H9 (cell line): ENCODE measurements around the gene TMEM86A. TPM values are rescaled to one million over a fixed set of nuclear protein-coding genes. Genes with fewer than 3 reads are reported as not detected.
A peak's percentile ranks its signal among the peaks of the same experiment; 100 is the strongest.

Experiments
- DNase-seq: peaks from one replicate; pipeline ENCODE4 v3.0.0-alpha.2; 2017
- H2AFZ ChIP-seq: one replicate; pipeline ENCODE4 v1.6.1; 2013; ENCODE audit warnings: mild to moderate bottlenecking, low read length, control low read depth, moderate library complexity
- H2AK5ac ChIP-seq: 2 replicates; pipeline ENCODE4 v1.6.1; 2013; ENCODE audit warnings: low read length, control low read depth, mixed read lengths; ENCODE audit not compliant: insufficient read length
- H2BK120ac ChIP-seq: one replicate; pipeline ENCODE4 v1.6.1; 2013; ENCODE audit warnings: low read depth, mild to moderate bottlenecking, low read length, control low read depth, inconsistent platforms; ENCODE audit not compliant: poor library complexity, severe bottlenecking
- H2BK12ac ChIP-seq: 2 replicates; pipeline ENCODE4 v1.6.1; 2013; ENCODE audit warnings: low read length, control low read depth, mixed read lengths, low read depth; ENCODE audit not compliant: insufficient read length
- H2BK15ac ChIP-seq: 2 replicates; pipeline ENCODE4 v1.6.1; 2013; ENCODE audit warnings: low read depth, low read length, control low read depth
- H2BK20ac ChIP-seq: one replicate; pipeline ENCODE4 v1.6.1; 2013; ENCODE audit warnings: low read depth, mild to moderate bottlenecking, low read length, control low read depth, inconsistent platforms; ENCODE audit not compliant: poor library complexity, severe bottlenecking
- H2BK5ac ChIP-seq: 2 replicates; pipeline ENCODE4 v1.6.1; 2013; ENCODE audit warnings: low read length, control low read depth, mixed read lengths; ENCODE audit not compliant: insufficient read length
- H3K14ac ChIP-seq: 2 replicates; pipeline ENCODE4 v1.6.1; 2013; ENCODE audit warnings: low read length, control low read depth; ENCODE audit not compliant: insufficient read depth
- H3K18ac ChIP-seq: 2 replicates; pipeline ENCODE4 v1.6.1; 2013; ENCODE audit warnings: low read depth, mild to moderate bottlenecking, mixed read lengths, low read length, control low read depth; ENCODE audit not compliant: insufficient read length
- H3K23ac ChIP-seq: 2 replicates; pipeline ENCODE4 v1.6.1; 2013; ENCODE audit warnings: low read length, control low read depth, mixed read lengths, low read depth; ENCODE audit not compliant: insufficient read length
- H3K23me2 ChIP-seq: 2 replicates; pipeline ENCODE4 v1.6.1; 2013; ENCODE audit warnings: low read depth, mild to moderate bottlenecking, mixed read lengths, low read length, control low read depth; ENCODE audit not compliant: insufficient read length, poor library complexity, severe bottlenecking
- H3K27ac ChIP-seq: 2 replicates; pipeline ENCODE4 v1.5.1; 2013; ENCODE audit warnings: low read length, control low read depth, mixed read lengths, low read depth; ENCODE audit not compliant: insufficient read length
- H3K27me3 ChIP-seq: 2 replicates; pipeline ENCODE4 v1.6.1; 2013; ENCODE audit warnings: low read length, control low read depth, inconsistent platforms; ENCODE audit not compliant: insufficient read depth
- H3K4ac ChIP-seq: 2 replicates; pipeline ENCODE4 v1.6.1; 2013; ENCODE audit warnings: low read depth, mild to moderate bottlenecking, control low read depth, inconsistent platforms, low read length, moderate library complexity
- H3K4me1 ChIP-seq: 2 replicates; pipeline ENCODE4 v1.6.1; 2013; ENCODE audit warnings: low read length, control low read depth, inconsistent platforms; ENCODE audit not compliant: insufficient read depth
- H3K4me2 ChIP-seq: 2 replicates; pipeline ENCODE4 v1.6.1; 2013; ENCODE audit warnings: low read length, control low read depth, mixed read lengths; ENCODE audit not compliant: insufficient read length, insufficient read depth
- H3K56ac ChIP-seq: 2 replicates; pipeline ENCODE4 v1.6.1; 2013; ENCODE audit warnings: low read depth, mild to moderate bottlenecking, mixed read lengths, low read length, control low read depth; ENCODE audit not compliant: insufficient read length
- H3K79me1 ChIP-seq: 2 replicates; pipeline ENCODE4 v1.6.1; 2013; ENCODE audit warnings: low read depth, mild to moderate bottlenecking, moderate library complexity, low read length, control low read depth, inconsistent platforms; ENCODE audit not compliant: insufficient read depth, poor library complexity, severe bottlenecking
- H3K79me2 ChIP-seq: 2 replicates; pipeline ENCODE4 v1.6.1; 2013; ENCODE audit warnings: low read length, control low read depth, inconsistent platforms; ENCODE audit not compliant: insufficient read depth
- H3K9ac ChIP-seq: 2 replicates; pipeline ENCODE4 v1.6.1; 2013; ENCODE audit warnings: low read length, control low read depth, mixed read lengths; ENCODE audit not compliant: insufficient read length; ENCODE audit errors: extremely low read depth
- H3K9me3 ChIP-seq: one replicate; pipeline ENCODE4 v1.6.1; 2013; ENCODE audit warnings: low read depth, low read length, inconsistent platforms; ENCODE audit not compliant: control insufficient read depth
- H3T11ph ChIP-seq: one replicate; pipeline ENCODE4 v1.6.1; 2013; ENCODE audit warnings: mild to moderate bottlenecking, low read length, control low read depth, inconsistent platforms
- H4K20me1 ChIP-seq: one replicate; pipeline ENCODE4 v1.6.1; 2013; ENCODE audit not compliant: control insufficient read depth, insufficient read length, insufficient read depth
- H4K5ac ChIP-seq: 2 replicates; pipeline ENCODE4 v1.6.1; 2013; ENCODE audit warnings: low read depth, mild to moderate bottlenecking, mixed read lengths, low read length, control low read depth; ENCODE audit not compliant: insufficient read length
- H4K8ac ChIP-seq: replicated peaks from 2 replicates; pipeline ENCODE4 v1.6.1; 2013; ENCODE audit warnings: low read length, control low read depth, mixed read lengths, low read depth; ENCODE audit not compliant: insufficient read length
- H4K91ac ChIP-seq: 2 replicates; pipeline ENCODE4 v1.6.1; 2013; ENCODE audit warnings: low read depth, mild to moderate bottlenecking, moderate library complexity, mixed read lengths, low read length, control low read depth; ENCODE audit not compliant: insufficient read length
- H3K27ac Mint-ChIP-seq, 3 experiments: 2 replicates in 2 of 3; 3 replicates in 1 of 3; pipeline ENCODE4 v1.8.0; 2020 to 2021; ENCODE audit warnings: mixed read lengths in 3 of 3, mild to moderate bottlenecking in 1 of 3, moderate library complexity in 1 of 3
- H3K27me3 Mint-ChIP-seq: 2 replicates; pipeline ENCODE4 v1.8.0; 2021; ENCODE audit warnings: low read depth, mild to moderate bottlenecking, moderate library complexity, mixed read lengths
- H3K36me3 Mint-ChIP-seq, 3 experiments: 2 replicates in 2 of 3; 3 replicates in 1 of 3; pipeline ENCODE4 v1.8.0; 2020 to 2021; ENCODE audit warnings: low read depth in 3 of 3, mixed read lengths in 3 of 3; ENCODE audit not compliant: insufficient read depth in 1 of 3
- H3K4me1 Mint-ChIP-seq, 2 experiments: 2 replicates each; pipeline ENCODE4 v1.8.0; 2020; ENCODE audit warnings: mixed read lengths in 2 of 2
- H3K4me3 Mint-ChIP-seq, 2 experiments: 2 replicates in 1 of 2; 3 replicates in 1 of 2; pipeline ENCODE4 v1.8.0; 2020 to 2021; ENCODE audit warnings: mild to moderate bottlenecking in 2 of 2, mixed read lengths in 2 of 2, moderate library complexity in 1 of 2
- H3K9me3 Mint-ChIP-seq, 2 experiments: 2 replicates in 1 of 2; 3 replicates in 1 of 2; pipeline ENCODE4 v1.8.0; 2020; ENCODE audit warnings: mild to moderate bottlenecking in 2 of 2, mixed read lengths in 2 of 2, moderate library complexity in 1 of 2
- CTCF ChIP-seq: fragments of 200-600 bp; sonication (generic); conservative IDR thresholded peaks from 3 replicates; pipeline ENCODE4 v1.8.0; 2021; ENCODE audit warnings: antibody characterized with exemption, mild to moderate bottlenecking
- WGBS: extraction: QIAGEN DNeasy Blood & Tissue Kit; methylation state at CpG from one replicate; pipeline ENCODE4 v1.1.7; 2013; ENCODE audit warnings: missing lambda C conversion rate, low lambda C conversion rate, mixed read lengths; ENCODE audit not compliant: insufficient read length; ENCODE audit errors: extremely low coverage; 5-methylcytosine and 5-hydroxymethylcytosine counted together
- total RNA-seq: library from RNA; stranded (reverse); gene quantifications from 2 replicates; pipeline ENCODE4 v1.2.1, GENCODE V29; 2021

The TMEM86A gene
- total RNA-seq, 1 experiment from 2014 or later, result 2.3 TPM

- Histone ChIP-seq H3K14ac (no peak overlapping the region), H3K27me3 (no peaks in the 10 kb centered on the region), H3K27ac (no peak overlapping the region), H2BK12ac (no peak overlapping the region), H4K8ac (no peak overlapping the region), H4K20me1 (no peaks in the 10 kb centered on the region), H2AK5ac (no peak overlapping the region), H3K9ac (no peak overlapping the region), H3K56ac (no peak overlapping the region), H3K4ac (no peak overlapping the region), H3K23ac (no peak overlapping the region), H2BK5ac (no peak overlapping the region), H3K23me2 (no peaks in the 10 kb centered on the region), H4K91ac (no peak overlapping the region), H3K79me1 (no peaks in the 10 kb centered on the region), H3K79me2 (no peaks in the 10 kb centered on the region), H4K5ac (no peak overlapping the region), H2BK20ac (no peak overlapping the region), H3T11ph (no peak overlapping the region), H2BK120ac (no peak overlapping the region), H3K4me2 (no peak overlapping the region), H3K9me3 (no peaks in the 10 kb centered on the region), H2AFZ (no peak overlapping the region), H3K18ac (no peak overlapping the region), H3K4me1 (peaks cover 3% of the 10 kb centered on the region; the same call in 1 of the 2 replicates), H2BK15ac (no peak overlapping the region)
- Mint-ChIP-seq H3K27me3 (no peaks in the 10 kb centered on the region), H3K36me3 (no peaks in the 10 kb centered on the region; a peak in 1 of 7 replicates), H3K4me1 (peaks cover 16 to 28% of the 10 kb centered on the region in 2 experiments), H3K4me3 (no peak overlapping the region), H3K9me3 (no peaks in the 10 kb centered on the region), H3K27ac (peak overlapping the region in 1 of 3 experiments; percentile 12; a peak in 2 of 7 replicates)
- DNase-seq, result no peak
- no CpG with 5 or more reads among the region's 9 CpGs for WGBS
- no peak for TF ChIP-seq CTCF
Observed at GRCh38 chr11:18730020-18730419, 31.4 kb downstream of the TMEM86A start.
